Measurements from ENCODE around the gene RUNDC3A. TPM values are rescaled to one million over a fixed set of nuclear protein-coding genes. Genes with fewer than 3 reads are reported as not detected.

The RUNDC3A gene
- polyA plus RNA-seq, 10 donors, result 1.2 to 11.0 (median 2.0) TPM

- DNase-seq, result no peak
Measured at GRCh38 chr17:44283344-44284023, 24.9 kb upstream of the RUNDC3A start.

- no peak for DNase-seq
Measured at GRCh38 chr17:44284024-44284400, 24.4 kb upstream of the RUNDC3A start.

- DNase-seq, result no peak
Measured at GRCh38 chr17:44287651-44288050, 20.8 kb upstream of the RUNDC3A start.

- DNase-seq, result no peak
Measured at GRCh38 chr17:44293509-44294226, 14.7 kb upstream of the RUNDC3A start.

GRCh38 chr17:44297975-44298374 is 10.4 kb upstream of the RUNDC3A start:
- no peak for DNase-seq

GRCh38 chr17:44304651-44305050 is 3.8 kb upstream of the RUNDC3A start:
- DNase-seq, result no peak

- DNase-seq, result no peak
Measured at GRCh38 chr17:44307387-44308186, 814 bp upstream of the RUNDC3A start.

- DNase-seq, result no peak
Measured at GRCh38 chr17:44308865-44309264, 464 bp downstream of the RUNDC3A start.

GRCh38 chr17:44309472-44309871 is 1.1 kb downstream of the RUNDC3A start:
- DNase-seq, result no peak

- DNase-seq, result no peak
Measured at GRCh38 chr17:44310188-44310587, 1.8 kb downstream of the RUNDC3A start.

GRCh38 chr17:44310609-44311376 is 2.4 kb downstream of the RUNDC3A start:
- DNase-seq, result no peak

GRCh38 chr17:44311562-44312181 is 3.3 kb downstream of the RUNDC3A start:
- no peak for DNase-seq

- DNase-seq, result no peak
Measured at GRCh38 chr17:44312396-44313104, 4.1 kb downstream of the RUNDC3A start.

- no peak for DNase-seq
Measured at GRCh38 chr17:44314031-44314430, 5.6 kb downstream of the RUNDC3A start.

- no peak for DNase-seq
Measured at GRCh38 chr17:44314524-44314868, 6.1 kb downstream of the RUNDC3A start.

- no peak for DNase-seq
Measured at GRCh38 chr17:44314869-44315661, 6.7 kb downstream of the RUNDC3A start.

- DNase-seq, result no peak
Measured at GRCh38 chr17:44315760-44316731, 7.6 kb downstream of the RUNDC3A start.

- DNase-seq, result no peak
Measured at GRCh38 chr17:44317545-44317944, 9.1 kb downstream of the RUNDC3A start.

Measured in muscle of back (tissue), 11 donors.